Keratinocyte (primary cell): ENCODE results near the gene ZCCHC7.

Source experiments
- CTCF ChIP-seq, 3 experiments: IDR thresholded peaks in 1 of 3; conservative IDR thresholded peaks in 1 of 3; optimal IDR thresholded peaks in 1 of 3; 2 replicates in 2 of 3; 3 replicates in 1 of 3; pipeline versions ENCODE3 to v1.5.1; 2011; ENCODE audit warnings: low read length in 3 of 3, mild to moderate bottlenecking in 3 of 3, moderate library complexity in 2 of 3, control low read depth in 1 of 3, inconsistent platforms in 1 of 3; ENCODE audit not compliant: insufficient read depth in 2 of 3; ENCODE audit errors: extremely low read depth in 1 of 3
- EZH2 ChIP-seq: IDR thresholded peaks from one replicate; pipeline ENCODE4 v1.6.1; 2012; ENCODE audit warnings: inconsistent platforms, mild to moderate bottlenecking, low read length, moderate library complexity

GRCh38 chr9:37126214-37126788 is 5.9 kb downstream of the ZCCHC7 start:
- TF ChIP-seq CTCF (optimal IDR thresholded peaks at IDR 0.05 in 1 of 3, IDR thresholded peaks at IDR 0.05 in 1 of 3, conservative IDR thresholded peaks at IDR 0.05 in 1 of 3; ENCODE audit: extremely low read depth in 1 of 3, insufficient read depth in 2 of 3, low read length in 3 of 3) (no peak), EZH2 (no peak)
